Stimulated activated CD4-positive, alpha-beta T cell treated with anti-CD3 and anti-CD28 coated beads, Interleukin-12 subunit alpha, Interleukin-12 subunit beta, amount 100 ng/mL, for 48 hours (primary cell): ENCODE measurements around the gene IL17B.

Source experiments
- DNase-seq, 3 donors: peaks; one replicate each; pipeline ENCODE4 v3.0.0-alpha.2; 2020; ENCODE audit warnings: low read depth in 2 of 3, low spot score in 1 of 3

Gene IL17B

DNA sequence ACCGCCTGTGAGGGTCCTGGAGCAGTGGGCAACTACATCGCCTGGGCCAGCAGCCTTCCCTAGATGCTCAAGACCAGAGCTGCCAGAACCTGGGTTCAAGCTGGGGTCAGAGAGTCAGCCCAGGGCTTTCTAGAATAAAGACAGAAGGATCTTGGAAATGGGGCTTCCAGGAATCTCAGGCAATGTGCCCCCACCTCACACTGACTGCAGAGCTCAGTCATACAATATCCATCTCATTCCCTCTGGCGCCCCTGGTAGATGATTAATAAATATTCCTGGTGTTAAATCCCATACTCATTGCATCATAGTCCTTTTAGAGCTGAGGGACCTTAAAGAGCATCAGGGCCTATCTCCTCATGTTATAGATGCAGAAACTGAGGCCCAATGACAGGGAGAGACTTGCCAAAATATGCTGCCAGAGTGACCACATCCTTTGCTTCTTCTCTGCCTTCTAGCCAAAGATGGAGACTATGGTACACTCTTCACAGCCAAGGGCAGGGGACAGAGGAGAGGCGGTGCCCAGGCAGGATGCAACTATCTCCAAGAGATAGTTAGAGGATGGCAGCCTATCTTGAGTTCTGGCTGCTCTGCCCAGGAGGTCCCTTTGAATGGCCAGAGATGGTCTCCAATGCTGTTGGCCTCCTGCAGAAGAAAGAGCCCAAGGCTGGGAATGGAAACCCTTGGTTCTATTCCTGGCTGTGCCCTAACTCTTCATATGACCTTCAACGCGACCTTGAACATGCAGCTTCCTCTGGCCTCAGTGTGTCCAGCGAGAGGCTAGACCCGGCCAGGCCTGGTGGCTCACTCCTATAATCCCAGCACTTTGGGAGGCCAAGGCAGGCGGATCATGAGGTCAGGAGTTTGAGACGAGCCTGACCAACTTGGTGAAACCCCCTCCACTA lies 36.2 kb upstream of the IL17B start:
- DNase-seq = no peak

DNA sequence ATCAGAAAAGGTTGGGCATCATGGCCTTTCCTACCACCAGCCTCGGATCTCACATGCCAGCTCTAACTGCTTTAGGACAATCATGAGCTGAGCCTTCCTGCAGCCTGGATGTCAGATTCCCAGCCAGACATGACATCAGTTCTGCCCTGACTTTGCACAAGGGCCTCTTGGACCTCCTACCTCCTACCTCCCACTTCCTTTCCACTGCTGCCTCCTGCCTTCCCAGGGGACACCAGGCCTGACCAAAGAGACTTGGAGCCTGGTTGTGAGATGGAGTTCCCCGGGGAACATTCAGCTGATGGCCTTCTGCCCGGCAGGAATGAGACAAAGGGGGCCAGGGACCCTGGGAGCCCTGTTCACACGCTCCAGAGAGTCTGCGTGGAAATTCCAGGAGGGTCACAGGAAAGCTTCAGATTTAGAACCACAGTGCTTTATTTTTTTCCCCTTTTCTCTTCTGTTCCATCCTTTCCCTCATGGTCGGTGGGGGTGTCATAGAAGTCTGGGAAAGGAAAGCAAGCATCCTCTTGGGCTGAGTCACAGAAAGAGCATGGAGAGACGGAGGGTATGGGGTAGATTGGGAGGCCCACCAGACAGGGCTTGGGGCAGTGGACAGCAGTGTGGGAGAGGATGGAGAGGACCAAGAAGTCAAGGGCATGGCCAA lies 35.4 kb upstream of the IL17B start:
- DNase-seq = no peak

DNA sequence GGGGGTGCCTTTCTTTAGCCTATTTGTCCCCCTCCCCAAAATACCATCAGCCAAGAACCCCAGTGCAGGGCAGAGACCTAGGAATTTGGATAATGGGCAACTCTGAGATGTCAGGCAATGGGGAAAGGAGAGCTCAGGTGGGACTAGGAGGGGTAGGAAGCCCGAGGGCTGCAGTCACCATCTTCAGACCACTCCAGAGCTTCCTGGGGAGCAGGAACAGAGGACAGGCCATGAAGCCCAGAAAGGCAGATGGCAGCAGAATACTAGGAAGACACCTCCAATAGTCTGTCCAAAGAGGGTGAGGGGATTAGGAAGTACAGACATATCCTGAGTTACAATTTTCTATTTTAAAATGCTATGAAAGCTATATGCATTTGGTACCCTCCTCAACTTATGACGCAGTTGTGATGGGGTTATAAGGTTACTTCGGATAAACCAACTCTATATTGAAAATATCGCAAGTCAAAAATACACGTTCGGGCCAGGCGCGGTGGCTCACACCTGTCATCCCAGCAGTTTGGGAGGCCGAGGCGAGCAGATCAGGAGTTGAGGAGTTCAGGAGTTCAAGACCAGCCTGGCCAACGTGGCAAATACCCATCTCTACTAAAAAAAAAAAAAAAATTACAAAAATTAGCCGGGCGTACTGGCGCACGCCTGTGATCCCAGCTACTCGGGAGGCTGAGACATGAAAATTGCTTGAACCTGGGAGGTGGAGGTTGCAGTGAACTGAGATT lies 34.6 kb upstream of the IL17B start:
- no peak for DNase-seq

DNA sequence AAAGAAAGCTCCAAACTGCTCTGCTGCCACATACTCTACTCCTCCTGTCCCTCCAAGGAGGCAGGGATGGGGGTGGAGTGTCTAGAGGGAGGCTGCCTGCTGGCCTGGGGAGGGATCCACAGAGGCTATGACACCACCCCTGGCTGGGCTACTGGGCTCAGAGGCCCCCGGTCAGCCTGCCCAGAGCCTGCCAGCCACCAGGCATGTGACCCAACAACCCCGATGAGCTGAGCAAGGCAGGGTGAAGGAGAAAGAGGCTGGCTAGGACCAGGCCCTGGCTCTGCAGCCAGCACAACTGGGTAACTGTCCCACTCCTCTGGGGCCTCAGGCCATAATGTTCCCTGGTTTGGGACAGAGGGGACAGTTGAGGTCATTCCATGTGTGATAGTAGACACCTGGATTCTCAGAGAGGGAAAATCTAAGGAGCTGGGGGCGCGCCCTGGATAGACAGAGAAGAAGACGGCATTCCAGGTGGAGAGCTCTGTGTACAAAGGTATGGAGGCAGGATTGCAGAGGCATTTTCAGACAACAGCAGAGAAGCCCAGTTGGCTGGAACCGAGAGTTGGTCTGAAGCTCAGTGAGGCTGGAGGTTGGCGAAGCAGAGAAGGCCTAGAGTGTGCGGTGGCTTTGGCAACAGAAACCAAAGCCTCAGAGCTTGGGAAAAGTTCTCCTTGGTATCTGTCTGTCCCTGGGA lies 33.8 kb upstream of the IL17B start:
- no peak for DNase-seq

DNA sequence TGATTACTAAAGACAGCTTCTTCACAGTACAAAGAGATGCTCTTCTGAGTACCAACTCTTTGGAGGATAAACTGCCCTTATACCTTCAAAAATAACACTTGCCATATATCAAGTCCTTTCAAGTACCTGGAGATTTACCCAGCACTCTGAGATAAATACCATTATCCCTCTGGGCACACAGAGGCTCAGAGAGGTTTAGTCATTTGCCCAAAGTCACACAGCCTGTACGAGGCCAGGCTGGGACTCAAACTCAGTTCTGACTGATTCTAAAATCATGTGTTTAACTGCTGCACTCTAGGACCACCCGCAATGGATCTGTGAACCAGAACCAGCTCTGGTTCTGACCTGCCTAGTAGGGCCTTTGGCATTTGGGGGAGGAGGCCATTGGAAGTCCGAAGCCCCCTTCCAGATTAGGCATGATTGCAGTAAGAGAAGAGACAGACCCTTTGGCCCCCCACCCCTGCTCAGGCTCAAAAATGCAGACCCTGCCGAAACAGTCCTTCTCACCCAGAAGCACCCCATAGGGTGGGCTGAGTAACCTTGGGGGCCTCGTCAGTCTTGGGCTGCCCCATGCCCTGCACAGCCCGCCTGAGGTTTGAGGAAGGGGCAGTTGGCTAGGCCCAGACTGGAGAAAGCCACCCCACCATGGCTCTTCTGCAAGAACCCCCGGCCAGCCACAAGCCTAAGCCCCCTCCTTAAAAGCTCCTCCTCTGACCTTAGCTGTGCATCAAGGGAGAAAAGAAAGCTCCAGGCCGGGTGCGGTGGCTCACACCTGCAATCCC lies 32.8 kb upstream of the IL17B start:
- DNase-seq = no peak

DNA sequence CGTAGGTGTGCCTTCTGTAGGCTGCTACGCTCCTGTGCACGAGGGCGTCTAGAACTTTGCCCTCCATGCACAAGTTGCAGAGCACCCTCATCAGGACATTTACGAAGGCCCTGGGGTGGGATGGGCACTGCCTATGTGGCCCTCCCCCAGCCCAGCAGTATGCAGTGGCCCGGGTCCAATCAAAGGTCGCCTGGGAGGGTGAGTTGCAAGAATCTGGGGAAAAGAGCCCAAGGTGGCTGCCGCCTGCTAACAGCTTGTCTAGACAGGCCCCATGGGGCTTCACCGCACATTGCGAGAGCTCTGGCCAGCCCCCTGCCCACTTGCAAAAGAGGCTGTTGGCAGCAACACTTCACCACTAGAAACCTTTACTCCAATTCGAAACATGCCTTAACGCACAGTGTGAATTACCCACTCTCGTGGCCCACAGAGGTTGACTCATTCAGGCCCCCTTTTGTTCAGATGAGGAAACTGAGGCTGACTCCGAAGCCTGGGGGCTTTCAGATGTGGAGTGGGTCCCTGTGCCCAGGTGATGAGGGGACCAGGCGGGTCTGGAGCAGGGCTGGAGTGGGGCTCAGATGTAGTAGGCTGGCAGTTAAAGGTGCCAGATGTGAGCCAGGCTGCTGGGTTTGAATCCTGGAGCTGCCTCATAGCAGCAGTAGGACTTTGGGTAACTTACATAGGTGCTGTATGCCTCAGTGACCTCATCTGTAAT lies 31.8 kb upstream of the IL17B start:
- DNase-seq = no peak

DNA sequence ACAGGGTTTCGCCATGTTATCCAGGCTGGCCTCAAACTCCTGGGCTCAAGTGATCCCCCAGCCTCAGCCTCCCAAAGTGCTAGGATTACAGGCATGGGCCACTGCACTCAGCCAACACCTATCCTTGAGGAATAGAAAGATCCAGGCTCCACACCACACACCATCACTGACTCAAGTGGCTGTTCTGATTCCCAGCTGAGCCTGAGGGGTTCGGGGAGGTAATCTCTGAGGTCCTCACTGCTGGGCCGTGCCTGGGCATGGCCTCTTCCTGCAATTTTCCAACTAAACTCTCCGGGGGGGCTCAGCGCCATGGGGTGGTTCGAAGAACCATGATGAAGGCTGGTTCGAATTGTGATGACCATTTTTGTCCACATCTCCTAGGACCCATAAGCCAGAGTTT lies 31.0 kb upstream of the IL17B start:
- no peak for DNase-seq

DNA sequence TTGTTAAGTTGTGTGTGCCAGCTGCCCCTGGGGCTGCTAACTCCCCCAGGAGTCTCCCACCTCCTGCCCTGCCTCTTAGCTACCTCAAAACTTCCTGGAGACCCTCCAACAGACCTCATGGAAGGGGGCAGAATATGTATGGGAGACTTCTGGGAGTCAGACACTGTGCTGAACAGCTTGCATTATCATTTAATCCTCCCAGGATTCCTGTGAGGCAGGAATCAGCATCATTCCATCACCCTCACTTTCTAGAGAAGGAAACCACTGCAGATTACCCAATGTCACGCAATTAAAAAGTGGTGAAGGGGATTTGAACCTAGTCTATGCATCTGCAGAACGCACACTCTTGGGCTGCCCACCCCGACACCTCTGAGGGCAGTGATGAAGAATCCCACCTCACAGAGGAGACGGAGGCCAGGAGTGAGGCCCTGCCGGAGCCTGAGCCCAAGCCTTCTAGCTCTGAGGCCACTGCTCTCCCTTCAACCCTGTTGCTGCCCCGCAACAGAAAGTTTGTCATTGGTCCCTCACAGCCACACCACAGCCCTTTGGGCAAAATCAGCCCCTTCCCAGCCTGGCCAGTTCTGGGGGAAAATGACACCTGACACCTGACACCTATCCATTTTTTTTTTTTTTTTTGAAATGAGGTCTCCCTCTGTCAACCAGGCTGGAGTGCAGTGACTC lies 30.3 kb upstream of the IL17B start:
- DNase-seq = no peak

DNA sequence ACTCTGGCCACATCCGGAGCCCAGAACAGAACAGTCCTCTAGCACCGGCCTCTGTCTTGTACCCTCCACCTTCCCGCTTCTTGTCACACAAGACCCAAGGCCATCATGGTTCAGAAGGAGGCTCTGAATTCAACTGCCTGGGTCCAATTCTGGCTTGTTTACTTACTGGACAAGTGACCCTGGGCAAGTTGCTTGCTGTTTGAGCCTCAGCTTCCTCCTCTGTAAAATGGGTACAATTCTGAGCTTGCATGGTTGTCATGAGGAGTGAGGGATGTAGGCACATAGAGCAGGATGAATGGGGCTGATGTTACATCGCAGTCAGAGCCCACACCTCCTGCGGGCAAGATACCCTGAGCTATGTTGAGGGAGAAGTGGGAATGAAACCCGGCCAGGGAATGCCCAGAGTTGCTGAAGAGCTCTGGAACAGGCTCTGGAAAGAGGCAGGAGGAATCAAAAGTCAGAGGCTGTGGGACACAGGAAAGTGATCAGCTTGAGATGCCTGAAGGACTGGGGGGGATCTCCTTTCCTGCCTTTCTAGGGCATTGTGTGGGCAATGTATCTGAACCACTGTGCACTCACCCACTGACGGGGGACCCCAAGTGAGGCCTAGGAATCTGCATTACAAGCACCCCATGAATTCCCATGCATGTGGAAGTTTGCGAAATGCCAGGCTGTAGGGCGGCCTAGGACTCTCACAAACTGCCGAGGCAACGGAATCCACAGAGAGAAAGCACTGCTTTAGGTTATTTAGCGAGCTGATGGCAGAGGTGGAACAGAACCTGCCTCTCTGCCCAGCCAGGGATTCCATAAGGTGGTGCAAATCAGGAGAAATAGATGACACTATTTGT lies 29.4 kb upstream of the IL17B start:
- no peak for DNase-seq

DNA sequence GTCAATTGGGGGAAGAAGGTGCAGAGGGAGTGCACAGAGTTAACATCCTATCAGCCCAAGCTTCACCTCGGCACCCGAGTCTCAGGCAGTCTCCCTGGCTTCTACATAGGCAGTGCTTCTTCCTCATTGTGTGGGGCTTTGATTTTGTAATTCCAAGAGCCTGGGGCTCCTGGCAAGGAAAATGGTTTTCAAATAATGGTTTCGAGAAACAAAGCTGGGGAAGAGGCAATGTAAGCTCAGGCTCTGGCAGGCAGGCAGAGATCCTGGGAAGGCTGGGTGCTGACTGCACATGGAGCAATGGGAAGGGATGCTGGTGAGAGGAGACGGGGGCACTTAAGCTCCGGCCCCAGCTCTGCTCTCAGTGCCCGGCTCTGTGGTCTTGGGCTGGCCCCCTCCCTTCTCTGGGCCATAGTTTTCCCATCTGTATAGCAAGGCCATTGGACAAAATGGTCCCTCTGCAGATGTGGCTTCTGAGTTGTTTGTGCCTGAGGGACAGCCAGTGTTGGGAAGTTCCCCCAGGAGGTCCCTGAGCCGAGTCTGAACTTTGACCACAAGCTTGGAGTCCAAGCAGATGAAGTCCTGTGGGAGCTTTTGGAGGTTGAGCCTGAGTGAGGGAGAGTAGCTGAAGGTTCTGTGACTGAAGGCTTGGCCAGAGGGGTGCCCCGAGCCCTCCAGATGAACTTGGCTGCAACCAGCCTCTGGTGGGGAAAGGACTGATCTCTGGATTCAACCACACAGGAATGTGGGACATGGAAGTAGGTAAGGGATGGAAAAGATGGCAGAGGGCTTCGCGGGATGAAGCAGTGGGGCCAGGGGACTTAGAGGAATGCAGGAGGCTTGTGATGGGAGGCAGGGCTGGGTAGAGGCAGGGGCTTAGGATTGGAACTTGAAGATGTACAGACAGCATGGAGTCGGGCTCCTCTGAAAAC lies 28.5 kb upstream of the IL17B start:
- DNase-seq = no peak

DNA sequence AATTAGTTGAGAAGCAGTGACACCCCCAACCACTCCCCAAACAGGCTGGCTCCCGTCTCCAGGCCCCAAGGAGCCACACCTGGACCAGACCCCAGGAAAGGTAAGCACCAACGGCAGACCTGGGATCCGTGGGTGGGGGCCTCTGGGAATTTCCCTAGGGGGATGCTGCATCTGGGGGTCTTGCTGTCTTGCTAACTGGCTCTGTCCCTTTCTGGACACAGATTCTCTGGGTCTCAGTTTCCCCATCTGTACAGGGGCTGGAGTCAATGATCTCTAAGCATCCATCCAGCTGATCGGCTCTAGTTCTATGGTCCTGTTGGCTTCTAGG lies 27.9 kb upstream of the IL17B start:
- no peak for DNase-seq

DNA sequence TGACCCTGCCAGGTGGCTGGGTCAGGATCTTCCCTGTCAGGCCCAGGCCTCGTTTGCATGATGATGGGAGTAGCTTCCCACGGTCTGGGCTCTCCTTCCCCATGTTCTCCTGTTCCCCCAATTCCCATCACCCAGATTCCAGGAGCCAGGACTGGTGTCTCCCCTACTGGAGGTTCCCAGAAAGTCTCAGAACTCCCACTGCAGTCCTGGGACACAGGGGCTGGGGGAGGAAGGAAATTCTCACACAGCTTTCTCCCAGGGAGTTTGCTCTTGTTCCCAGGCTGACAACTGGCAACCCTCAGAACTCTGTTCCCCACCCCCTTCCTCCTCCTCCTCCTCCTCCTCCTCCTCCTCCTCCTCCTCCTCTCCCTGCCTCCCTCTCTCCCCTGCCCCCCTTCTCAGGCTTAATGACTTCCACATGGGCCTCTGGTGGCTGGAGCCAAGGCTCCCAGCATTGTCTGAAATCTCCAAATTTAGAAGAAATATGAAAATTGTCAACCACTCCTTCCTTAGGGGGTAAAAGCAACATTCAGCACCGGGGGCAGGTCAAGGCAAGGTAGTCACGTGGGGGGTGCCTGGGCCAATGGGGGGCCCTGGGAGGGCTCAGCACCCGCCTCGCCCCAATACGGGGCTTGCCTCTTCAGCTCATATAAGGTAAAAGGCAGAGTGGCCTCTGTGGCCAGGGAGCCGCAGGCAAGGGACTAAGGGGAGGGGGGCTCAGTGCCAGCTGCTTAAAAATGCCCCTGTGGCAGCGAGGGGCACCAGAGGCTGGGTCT lies 27.3 kb upstream of the IL17B start:
- DNase-seq = no peak

DNA sequence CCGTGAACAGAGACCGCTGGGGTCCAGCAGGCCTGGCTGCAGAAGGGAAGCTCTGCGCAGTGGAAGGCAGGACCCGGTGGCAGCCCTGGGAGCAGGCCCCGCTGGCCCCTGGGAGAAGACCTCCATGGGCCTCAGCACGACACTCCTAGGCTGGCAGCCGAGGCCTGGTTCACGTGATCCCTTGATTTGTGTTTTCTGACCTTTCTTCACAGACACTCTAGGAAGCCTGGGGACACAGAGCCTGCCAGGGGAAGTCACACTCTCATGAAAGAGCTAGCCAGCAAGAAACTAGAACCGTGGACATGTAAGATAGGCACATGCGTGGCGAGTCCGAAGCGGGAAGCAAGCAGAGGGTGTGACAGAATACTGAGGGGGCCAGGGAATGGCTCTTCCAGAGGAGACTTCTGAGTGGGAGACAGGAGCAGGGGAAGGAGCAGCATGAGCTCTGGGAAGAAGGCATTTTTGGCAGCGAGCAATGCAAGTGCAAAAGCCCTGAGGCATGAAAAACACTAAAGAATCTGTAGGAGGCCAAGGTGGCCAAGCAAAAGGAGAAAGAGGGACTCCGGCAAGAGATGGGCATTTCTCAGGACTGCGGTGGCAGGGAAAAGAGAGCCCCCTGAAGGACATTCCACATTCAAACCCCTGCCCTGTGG lies 26.6 kb upstream of the IL17B start:
- no peak for DNase-seq

DNA sequence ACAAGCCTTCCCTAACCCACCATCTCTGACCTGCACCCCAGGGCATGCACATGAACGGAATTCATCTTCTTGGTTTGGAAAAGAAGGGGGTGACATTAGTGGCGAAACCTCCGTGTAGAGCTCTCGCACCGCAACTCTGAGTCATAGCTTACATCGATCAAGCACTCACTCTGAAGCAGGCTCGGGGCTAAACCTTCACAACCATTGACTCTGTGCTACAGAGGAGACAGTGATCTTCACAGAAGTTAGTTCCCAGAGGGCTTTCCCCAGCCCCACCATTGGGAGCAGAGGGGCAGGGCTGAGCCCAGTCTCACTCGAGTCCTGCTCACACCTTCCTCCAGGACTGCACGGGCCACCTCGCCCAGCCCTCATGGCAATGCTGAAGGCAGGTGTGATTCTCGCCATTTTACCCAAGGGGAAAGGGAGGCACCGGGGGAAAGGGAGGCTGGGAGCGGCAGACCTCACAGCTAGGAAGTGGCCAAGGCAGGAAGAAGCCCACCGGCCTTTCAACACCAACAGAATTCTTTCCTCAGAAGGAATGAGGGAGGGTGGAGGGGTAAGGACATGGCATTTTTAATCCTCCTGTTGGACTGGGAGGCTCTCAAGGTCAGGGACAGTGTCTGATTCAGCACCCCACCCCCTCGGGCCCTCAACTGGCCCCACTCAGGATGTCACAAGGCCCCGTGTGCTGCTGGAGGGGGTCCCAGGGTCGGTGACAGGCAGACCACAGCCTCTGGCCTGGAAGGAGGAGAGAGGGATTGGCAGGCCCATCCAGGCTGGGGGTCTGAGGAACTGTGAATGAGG lies 25.9 kb upstream of the IL17B start:
- no peak for DNase-seq

DNA sequence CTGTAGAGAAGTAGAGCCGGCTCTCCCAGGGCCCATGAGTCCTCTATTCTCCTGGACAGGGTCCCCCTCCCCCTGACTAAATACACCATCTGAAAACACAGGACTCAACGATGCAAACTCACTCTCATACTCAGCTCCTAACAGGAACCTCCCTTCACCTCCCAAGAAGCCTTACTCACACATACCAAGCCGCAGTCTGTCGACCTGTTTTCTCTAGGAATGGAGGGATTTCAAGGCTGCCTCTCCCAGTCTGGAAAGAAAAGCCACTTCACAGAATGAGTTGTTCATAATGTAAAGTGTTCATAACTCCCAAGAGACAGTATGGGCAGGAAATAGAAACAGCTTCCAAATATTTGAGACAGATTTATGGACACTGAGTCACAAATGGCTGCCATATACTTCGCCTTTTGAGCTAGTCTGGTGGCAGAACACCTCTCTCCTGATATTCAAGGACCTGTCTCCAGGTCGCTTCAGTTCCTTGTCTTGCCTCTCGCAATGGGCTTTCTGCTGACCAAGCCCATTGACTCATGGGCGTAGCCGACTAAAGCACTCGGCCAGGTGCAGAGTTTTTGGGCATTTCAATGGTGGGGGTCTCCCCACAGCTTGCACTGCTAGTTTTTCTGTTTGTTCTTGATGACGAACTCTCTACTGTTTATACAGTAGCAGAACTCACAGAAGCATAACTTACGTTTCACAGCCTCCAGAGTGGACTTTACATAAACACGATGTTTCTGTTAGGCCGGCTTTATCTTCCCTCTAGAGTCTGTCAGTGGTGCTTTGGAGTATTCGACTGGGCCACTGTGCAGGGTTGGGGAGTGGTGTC lies 25.0 kb upstream of the IL17B start:
- no peak for DNase-seq
